OCI-LY3 (cell line): ENCODE measurements around the gene CCDC40.

Source experiments
- CTCF ChIP-seq: fragments of 200-600, 300-600 bp; sonication (generic); IDR thresholded peaks from 2 replicates; pipeline ENCODE4 v1.5.1; 2014; ENCODE audit warnings: antibody characterized with exemption, low read length, low read depth
- EZH2phosphoT487 ChIP-seq: fragments of 200-600 bp; shearing (Covaris generic); IDR thresholded peaks from 2 replicates; pipeline ENCODE4 v1.6.1; 2018; ENCODE audit warnings: antibody characterized with exemption, mixed run types, low read depth

DNA sequence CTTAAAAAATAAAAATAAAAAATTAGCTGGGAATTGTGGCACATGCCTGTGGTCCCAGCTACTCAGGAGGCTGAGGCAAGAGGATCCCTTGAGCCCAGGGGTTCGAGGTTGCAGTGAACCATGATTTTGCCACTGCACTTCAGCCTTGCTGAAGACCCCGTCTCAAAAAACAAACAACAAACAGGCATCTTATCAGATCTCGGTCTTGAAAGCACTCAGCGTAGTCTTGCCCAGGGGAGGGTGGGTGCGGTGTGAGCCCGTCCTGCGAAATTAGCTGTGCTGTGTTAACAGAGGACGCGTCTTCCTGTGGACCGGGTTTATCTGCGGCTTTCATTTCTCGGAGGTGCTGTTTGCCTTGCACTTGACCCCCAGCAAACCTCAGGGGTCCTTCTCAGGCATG, 70.3 kb downstream of the CCDC40 start:
- TF ChIP-seq CTCF: no peak
- no peak for TF ChIP-seq EZH2phosphoT487
